HEK293T (cell line): ENCODE results near the gene LKAAEAR1.

Experiments
- CTCF ChIA-PET: fragments of 350-600 bp; formaldehyde crosslinking; extraction: SDS; loops from one replicate; lab custom pipeline; 2021; ENCODE audit warnings: antibody characterized with exemption, inconsistent platforms; lab: Yijun Ruan, JAX
- POLR2A ChIA-PET: fragments of 350-600 bp; formaldehyde crosslinking; extraction: SDS; loops from one replicate; lab custom pipeline; 2020; ENCODE audit warnings: antibody characterized with exemption, inconsistent platforms; lab: Yijun Ruan, JAX
- DNase-seq: peaks from one replicate; pipeline ENCODE4 v3.0.0; 2012; ENCODE audit warnings: mixed read lengths; ENCODE audit errors: extremely low spot score
- ARNT ChIP-seq: fragments of 450-650 bp; IDR thresholded peaks from 2 replicates; pipeline ENCODE4 v1.6.1; 2017; ENCODE audit warnings: mild to moderate bottlenecking
- BHLHE40 ChIP-seq: fragments of 450-650 bp; IDR thresholded peaks from 2 replicates; pipeline ENCODE4 v1.6.1; 2016; ENCODE audit warnings: mild to moderate bottlenecking, moderate library complexity, borderline replicate concordance
- CTBP1 ChIP-seq: fragments of 450-650 bp; IDR thresholded peaks from 2 replicates; pipeline ENCODE4 v1.6.1; 2016; ENCODE audit warnings: borderline replicate concordance
- FOXA1 ChIP-seq: fragments of 450-650 bp; IDR thresholded peaks from 2 replicates; pipeline ENCODE4 v1.6.1; 2016; ENCODE audit warnings: mild to moderate bottlenecking
- FOXK2 ChIP-seq: fragments of 450-650 bp; IDR thresholded peaks from 2 replicates; pipeline ENCODE4 v1.6.1; 2016; ENCODE audit warnings: mild to moderate bottlenecking
- FOXM1 ChIP-seq: fragments of 450-650 bp; IDR thresholded peaks from 2 replicates; pipeline ENCODE4 v1.6.1; 2017; ENCODE audit warnings: mild to moderate bottlenecking, borderline replicate concordance
- HDGF ChIP-seq: fragments of 450-650 bp; IDR thresholded peaks from 2 replicates; pipeline ENCODE4 v1.6.1; 2017; ENCODE audit warnings: antibody characterized with exemption, borderline replicate concordance
- L3MBTL2 ChIP-seq: fragments of 450-650 bp; conservative IDR thresholded peaks from 2 replicates; pipeline ENCODE4 v1.6.1; 2016; ENCODE audit warnings: mild to moderate bottlenecking
- LEF1 ChIP-seq: fragments of 450-650 bp; IDR thresholded peaks from 2 replicates; pipeline ENCODE4 v1.6.1; 2017; ENCODE audit warnings: mild to moderate bottlenecking, borderline replicate concordance
- NFRKB ChIP-seq: fragments of 450-650 bp; IDR thresholded peaks from 2 replicates; pipeline ENCODE4 v1.6.1; 2016; ENCODE audit warnings: mild to moderate bottlenecking, moderate library complexity
- SP1 ChIP-seq: fragments of 450-650 bp; IDR thresholded peaks from 2 replicates; pipeline ENCODE4 v1.6.1; 2017
- SUZ12 ChIP-seq: fragments of 450-650 bp; IDR thresholded peaks from 2 replicates; pipeline ENCODE4 v1.6.1; 2016; ENCODE audit warnings: mild to moderate bottlenecking
- TARDBP ChIP-seq: fragments of 450-650 bp; IDR thresholded peaks from 2 replicates; pipeline ENCODE4 v1.6.1; 2016
- ZNF384 ChIP-seq: fragments of 450-650 bp; IDR thresholded peaks from 2 replicates; pipeline ENCODE4 v1.6.1; 2016
- TF ChIP-seq, protein P1 (sequence below): fragments of 450-650 bp; IDR thresholded peaks from 2 replicates; pipeline ENCODE4 v1.6.1; 2016

LKAAEAR1 gene

DNA sequence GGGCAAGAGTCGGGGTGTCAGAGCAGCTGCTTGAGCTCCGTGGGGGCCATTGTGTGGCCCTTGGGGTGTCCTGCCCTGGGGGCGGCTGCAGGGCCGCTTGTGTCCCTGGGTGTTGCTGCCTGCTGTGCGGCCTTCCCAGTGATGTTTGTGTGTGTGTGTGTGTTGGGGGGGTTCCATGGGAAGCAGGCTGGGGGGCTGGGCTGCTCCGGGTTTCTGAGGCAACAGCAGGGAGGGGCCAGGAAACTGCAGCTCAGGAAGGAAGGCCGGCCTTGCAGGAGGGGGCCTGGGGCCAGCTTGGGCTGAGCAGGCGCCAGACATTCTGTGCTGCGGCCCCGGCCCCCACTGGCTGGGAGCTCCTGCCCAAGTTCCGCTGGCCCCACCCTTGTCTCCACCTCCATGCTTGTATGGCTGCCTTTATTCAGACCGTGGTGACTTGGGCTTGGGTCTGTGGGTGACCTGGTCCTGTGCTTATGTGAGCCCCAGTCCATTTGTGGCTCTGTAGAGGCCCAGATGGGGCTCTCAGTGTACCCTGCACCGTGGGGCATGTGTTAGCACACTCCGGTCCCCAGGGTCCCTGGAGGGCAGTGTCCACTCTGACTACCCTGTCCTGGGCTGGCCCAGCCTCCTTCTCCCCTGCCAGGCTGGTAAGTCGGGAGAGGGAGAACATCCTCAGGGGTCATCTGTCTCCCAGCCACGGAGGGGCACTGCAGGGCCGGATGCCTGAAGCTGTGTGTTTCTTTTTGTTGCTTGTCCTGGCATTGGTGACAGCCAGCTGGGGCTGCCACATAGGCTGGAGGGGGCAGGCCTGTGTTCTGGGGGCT, 30.1 kb downstream of the LKAAEAR1 start:
- no peak for TF ChIP-seq SP1
- TF ChIP-seq FOXK2: no peak
- TF ChIP-seq, protein P1, sequence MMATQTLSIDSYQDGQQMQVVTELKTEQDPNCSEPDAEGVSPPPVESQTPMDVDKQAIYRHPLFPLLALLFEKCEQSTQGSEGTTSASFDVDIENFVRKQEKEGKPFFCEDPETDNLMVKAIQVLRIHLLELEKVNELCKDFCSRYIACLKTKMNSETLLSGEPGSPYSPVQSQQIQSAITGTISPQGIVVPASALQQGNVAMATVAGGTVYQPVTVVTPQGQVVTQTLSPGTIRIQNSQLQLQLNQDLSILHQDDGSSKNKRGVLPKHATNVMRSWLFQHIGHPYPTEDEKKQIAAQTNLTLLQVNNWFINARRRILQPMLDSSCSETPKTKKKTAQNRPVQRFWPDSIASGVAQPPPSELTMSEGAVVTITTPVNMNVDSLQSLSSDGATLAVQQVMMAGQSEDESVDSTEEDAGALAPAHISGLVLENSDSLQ: no peak
- TF ChIP-seq ZNF384: no peak
- no peak for TF ChIP-seq FOXA1
- DNase-seq: peak; percentile 45
- ChIA-PET CTCF (interaction anchor here (0.8 to 1.4 kb wide), 2 partner anchors 16 to 66 kb away, joined by 3 to 7 read pairs; no protein-coding TSS in a partner anchor), POLR2A (interaction anchor here (1.5 to 2.9 kb wide), 3 partner anchors 8 to 31 kb away, joined by 4 to 26 read pairs (median 12); partner anchors contain the start of gene TCEA2)

DNA sequence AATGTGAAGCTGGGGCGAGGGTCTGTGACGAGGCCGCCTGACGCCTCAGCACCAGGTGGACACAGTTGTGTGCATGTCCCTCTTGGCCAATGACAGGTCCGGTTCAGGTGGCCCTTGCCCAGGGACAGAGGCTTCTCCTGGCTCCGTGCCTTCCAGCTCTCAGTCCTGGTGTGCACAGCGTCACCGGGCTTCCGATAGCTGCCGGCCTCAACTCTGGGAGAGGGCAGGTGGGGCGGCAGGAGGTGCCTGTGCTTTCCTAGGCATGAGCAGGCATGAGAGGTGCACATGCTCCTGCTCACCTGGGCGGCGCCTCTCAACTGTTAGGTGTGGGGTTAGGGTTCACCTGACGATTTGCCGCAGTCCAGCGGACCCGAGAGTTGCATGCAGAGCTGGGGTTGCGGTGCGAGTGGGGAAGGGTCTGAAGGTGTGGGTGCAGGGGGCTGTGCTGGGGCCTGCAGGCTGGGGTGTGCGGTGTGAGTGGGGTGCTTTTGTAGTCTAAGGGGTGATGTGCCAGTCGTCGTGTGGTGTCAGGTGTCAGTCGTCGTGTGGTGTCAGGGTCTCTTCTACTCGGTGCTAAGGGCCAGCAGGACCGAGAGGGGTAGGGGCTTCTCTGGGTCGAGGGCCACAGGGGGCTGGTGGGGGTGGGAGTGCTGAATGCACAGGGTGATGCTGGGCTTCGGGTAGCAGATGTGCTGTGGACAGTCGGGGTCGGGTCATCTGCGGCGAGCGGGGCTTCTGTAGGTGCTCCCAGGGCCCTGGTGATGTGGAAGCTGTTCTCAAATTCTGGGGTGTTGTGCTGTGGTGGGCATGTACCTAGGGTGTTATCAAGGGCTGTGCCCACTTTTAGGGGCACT, 31.0 kb downstream of the LKAAEAR1 start:
- DNase-seq: no peak
- POLR2A ChIA-PET: interaction anchor here (0.5 to 2.9 kb wide), 5 partner anchors 9 to 32 kb away, joined by 3 to 26 read pairs (median 4); partner anchors contain the start of gene TCEA2
- TF ChIP-seq CTBP1 (no peak), FOXM1 (no peak), ZNF384 (no peak), HDGF (no peak), BHLHE40 (no peak), TARDBP (no peak), FOXK2 (no peak)
- TF ChIP-seq, protein P1: no peak
- CTCF ChIA-PET: no interaction called here

DNA sequence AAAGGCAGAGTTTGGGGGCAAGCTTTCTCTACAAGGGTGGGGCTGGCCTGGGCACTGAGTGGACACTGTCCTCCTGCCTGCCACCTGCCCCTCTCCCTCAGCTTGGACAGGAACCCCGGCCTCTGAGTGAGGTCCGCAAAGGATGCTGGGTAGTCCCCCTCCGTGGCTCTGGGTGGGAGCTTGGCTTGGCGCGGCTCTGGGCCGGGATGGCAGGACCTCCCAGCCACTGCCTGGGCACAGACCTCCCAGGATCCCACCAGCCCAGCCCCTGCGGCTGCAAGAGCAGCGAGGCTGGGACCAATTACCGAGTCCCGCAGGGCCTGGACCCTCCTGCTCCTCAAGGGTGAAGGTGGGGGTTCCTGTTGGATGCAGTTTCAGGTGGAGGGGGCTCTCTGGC, 31.9 kb downstream of the LKAAEAR1 start:
- ChIA-PET CTCF (interaction anchor here (1.4 kb wide), 1 partner anchor 13 kb away, joined by 3 read pairs; no protein-coding TSS in a partner anchor), POLR2A (interaction anchor here (2.4 to 2.9 kb wide), 2 partner anchors 10 to 13 kb away, joined by 12 to 26 read pairs; partner anchors contain the start of gene TCEA2)
- TF ChIP-seq ARNT: no peak
- TF ChIP-seq SP1: no peak
- TF ChIP-seq TARDBP: no peak
- TF ChIP-seq FOXM1: no peak
- TF ChIP-seq BHLHE40: no peak
- no peak for TF ChIP-seq HDGF
- no peak for TF ChIP-seq LEF1
- TF ChIP-seq L3MBTL2: no peak
- no peak for TF ChIP-seq CTBP1
- no peak for DNase-seq

DNA sequence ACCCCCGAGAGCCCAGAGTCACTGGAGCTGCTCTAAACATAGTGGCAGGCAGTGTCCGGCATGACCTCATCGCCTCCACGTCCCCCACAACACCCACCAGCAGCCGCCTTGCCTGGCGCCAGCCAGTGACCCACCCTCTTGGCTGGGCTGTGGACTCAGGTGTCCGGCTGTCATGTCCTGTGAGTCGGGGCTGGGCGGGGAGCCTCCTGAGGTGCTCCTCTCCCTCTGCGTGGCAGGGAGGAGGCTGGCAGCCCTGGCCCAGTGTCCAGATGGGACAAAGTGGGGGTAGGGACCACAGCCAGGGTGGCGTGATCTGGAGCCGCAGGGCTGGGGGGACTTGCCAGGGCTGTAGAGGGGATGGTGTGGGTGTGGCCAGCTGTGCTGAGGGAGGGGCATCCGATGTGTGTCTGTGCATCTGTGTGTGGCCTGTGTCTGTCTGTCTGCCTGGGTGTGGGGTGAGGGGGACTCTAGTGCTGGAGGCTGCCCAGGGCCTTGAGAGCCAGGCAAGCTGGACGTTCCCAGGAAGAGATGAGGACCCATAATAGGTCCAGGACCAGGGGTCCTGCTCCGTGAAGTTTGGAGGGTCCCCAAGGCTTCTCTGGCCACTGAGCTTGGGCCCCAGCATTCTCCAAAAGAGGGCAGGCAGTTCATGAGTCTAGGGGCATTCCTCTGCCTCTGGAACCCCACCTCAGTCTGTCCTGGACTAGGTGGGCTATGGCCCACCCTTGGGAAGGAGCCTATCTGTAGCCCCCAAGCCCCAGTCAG, 32.5 kb downstream of the LKAAEAR1 start:
- TF ChIP-seq TARDBP: no peak
- no peak for TF ChIP-seq ARNT
- TF ChIP-seq CTBP1: no peak
- TF ChIP-seq, protein P1: no peak
- no peak for TF ChIP-seq SUZ12
- TF ChIP-seq NFRKB: no peak
- no peak for TF ChIP-seq FOXA1
- TF ChIP-seq BHLHE40: no peak
- ChIA-PET CTCF (interaction anchor here (0.9 to 1.4 kb wide), 2 partner anchors 8 to 13 kb away, joined by 3 read pairs; no protein-coding TSS in a partner anchor), POLR2A (interaction anchor here (2.4 to 2.9 kb wide), 2 partner anchors 11 to 13 kb away, joined by 12 to 26 read pairs; partner anchors contain the start of gene TCEA2)
- no peak for DNase-seq

DNA sequence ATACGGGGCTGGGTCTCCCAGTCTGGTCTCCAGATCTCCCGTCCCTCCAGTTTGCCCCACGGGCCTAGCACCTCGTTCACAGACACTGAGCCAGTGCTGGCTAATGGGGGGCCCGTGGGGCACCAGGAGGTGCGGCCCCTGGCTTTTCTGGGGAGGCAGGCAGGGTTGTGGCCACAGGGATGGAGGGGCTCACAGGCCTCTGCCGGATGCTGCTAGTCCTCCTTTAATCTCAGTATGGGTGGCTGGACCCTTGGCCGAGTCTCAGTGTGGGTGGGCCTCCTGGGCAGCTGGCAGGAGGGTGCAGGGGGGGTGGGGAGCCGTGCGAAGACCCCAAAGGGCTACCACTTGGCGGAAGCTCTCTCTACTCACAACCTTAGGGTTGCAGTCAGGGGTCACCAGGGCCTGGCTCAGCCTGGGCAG, 33.2 kb downstream of the LKAAEAR1 start:
- no peak for DNase-seq
- TF ChIP-seq FOXA1 (no peak), SUZ12 (no peak), BHLHE40 (no peak), HDGF (no peak), LEF1 (no peak), L3MBTL2 (no peak), TARDBP (no peak), ZNF384 (no peak), FOXK2 (no peak), CTBP1 (no peak), ARNT (no peak), SP1 (no peak), NFRKB (no peak), FOXM1 (no peak)
- TF ChIP-seq, protein P1: no peak
- ChIA-PET POLR2A (interaction anchor here (1.3 kb wide), 1 partner anchor 12 kb away, joined by 8 read pairs; the partner anchor contains the start of gene TCEA2), CTCF (interaction anchor here (0.9 kb wide), 1 partner anchor 9 kb away, joined by 3 read pairs; no protein-coding TSS in a partner anchor)
